Activated naive CD4-positive, alpha-beta T cell treated with anti-CD3 and anti-CD28 coated beads, Interleukin-2, amount 50 U/mL, for 16 hours (primary cell): ENCODE measurements around the gene HSPB6.
A peak's percentile ranks its signal among the peaks of the same experiment; 100 is the strongest.

ENCODE experiments used
- DNase-seq: peaks from one replicate; pipeline ENCODE4 v3.0.0-alpha.2; 2020

HSPB6 gene

DNA sequence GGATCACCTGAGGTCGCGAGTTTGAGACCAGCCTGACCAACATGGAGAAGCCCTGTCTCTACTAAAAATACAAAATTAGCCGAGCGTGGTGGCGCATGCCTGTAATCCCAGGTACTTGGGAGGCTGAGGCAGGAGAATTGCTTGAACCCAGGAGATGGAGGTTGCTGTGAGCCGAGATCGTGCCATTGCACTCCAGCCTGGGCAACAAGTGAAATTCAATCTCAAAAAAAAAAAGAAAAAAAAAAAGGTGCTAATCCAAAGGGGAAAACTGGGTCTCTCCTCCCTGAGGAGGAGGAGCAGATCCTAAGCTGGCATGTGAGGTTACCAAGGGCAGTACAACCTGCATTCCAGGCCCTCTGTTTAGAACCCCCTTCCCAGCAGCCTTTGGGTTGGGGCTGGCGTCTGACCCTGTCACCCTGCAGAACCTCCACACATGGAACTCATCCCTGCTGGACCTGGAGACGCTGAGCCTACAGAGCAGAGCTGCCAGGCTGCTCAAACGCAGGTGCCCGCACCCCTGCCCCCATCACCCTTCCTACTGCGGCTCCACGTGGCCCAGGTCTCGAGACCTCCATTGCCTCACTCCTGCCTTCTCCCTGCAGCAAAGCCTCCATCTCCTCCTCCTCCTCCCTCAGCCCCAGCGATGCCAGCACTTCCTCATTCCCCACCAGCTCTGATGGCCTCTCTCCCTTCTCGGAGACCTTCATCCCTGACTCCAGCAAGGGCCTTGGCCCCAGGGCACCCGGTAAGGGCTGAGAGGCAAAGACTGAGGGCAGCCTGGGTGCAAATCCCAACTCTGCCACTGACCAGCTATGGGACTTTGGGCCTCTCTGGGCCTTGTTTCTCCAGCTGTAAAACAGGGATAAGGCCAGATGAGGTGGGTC lies 7.8 kb upstream of the HSPB6 start:
- DNase-seq = no peak

DNA sequence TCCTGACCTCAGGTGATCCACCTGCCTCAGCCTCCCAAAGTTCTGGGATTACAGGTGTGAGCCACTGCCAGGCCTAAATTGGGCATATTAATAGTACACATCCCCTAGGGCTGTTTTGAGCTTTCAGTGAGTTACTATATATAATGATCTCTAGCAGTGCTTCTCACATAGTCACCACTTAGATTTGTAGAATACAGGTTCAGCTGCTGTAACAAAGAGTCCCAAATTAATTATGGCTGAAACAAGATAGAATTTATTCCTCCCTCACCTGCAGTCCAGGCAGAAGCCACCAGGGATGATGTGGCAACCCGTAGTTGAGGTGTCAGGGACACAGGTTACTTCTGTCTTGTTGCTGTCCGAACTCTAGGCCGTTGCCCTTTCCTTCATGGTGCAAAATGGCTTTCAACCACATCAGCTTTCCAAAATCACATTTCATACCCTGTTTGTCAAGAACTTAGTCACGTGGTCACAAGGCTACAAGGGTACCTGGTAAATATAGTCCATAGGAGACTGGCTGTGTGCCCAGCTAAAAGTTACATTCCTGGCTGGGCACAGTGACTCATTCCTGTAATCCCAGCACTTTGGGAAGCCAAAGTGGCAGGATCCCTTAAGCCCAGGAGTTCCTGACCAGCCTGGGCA lies 4.0 kb upstream of the HSPB6 start:
- DNase-seq = no peak

DNA sequence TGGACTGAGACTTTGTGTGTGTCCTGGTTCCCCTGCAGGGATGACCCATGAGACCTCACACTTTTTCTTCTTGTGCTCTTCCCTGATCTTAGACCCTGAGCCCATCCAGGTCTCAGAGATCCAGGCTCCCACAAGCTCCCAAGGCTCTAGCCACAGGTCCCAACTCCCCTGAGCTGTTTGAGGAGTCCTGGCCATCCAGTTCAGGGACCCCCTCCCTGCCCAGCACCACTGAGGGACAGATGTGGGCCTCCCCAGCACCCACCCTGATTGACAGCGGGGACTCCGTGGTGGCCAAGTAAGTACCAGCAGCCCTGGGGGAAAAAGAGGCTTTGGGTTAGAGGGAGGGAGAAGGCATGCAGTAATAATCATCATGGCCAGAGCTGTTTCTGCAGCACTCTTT lies 2.9 kb upstream of the HSPB6 start:
- no peak for DNase-seq

DNA sequence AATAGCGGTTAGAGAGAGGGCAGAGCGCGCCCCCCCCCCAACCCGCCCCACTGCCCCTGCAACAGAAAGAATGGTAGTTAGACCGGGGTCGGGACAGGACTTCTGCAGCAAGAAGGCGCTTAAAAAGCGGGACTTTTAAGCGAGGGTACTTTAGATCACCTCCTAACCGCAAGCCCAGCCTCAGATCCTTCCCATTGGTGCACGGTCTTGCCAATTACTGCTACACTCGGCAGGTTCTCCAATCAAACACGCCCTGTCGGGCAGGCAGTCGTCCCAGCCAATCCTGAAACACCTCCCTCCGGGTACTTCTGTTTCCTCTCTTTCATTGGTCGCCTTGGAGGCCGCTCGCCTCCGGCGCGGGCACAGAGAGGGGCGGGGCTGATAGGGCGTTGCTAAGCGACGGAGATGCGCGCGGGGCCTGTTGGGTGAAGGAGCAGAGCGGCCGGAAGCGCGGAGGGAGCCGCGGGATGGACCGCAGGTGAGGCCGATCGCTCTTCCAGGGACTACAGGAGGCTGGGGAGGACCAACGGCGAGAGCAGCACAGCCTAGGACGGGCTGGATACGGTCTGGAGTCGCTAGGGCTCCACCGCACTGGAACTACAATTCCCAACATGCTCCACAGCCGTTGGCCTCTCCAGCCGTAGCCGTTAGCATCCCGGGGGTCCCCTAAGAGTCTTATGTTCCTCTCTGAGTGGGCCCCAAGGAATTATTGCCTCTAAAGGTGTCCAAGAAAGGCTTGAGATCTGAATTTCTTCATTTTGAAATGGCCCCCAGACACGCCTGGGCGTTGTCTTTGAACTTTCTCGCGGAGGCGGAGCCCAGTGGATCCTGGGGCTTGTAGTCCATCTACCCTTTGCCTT lies 1.1 kb upstream of the HSPB6 start, which contains the start of gene PROSER3:
Gene PROSER3, plus strand, starts transcription at position 428 of the 860 bp plus-strand sequence. Its CDS starts 40 bp downstream, at position 468.
- DNase-seq = peak; percentile 98

DNA sequence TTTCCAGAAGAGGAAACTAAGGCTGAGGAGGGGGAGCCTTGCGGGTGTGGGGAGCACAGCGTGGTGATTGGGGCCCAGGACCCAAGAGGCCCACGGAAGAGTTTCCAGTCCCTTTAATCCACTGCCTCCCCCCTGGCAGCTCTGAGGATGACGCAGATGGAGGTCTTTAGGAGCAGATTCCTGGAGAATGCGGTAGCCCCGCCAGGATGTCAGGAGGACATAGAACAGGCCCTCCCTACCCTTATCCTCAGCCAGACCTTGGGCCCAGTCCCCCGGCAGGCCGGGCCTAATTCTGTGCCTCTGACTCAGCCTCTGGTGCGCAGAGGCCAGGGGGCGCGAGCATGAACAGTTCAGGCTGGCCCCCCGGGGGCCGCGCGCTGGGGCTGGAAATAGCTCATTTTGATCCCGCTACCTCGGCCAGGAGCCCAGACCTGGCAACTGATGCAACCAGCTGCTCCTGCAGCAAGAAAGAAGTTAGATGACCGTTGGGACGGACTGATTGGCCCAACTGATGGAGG lies 461 bp upstream of the HSPB6 start:
- peak; percentile 29 for DNase-seq

DNA sequence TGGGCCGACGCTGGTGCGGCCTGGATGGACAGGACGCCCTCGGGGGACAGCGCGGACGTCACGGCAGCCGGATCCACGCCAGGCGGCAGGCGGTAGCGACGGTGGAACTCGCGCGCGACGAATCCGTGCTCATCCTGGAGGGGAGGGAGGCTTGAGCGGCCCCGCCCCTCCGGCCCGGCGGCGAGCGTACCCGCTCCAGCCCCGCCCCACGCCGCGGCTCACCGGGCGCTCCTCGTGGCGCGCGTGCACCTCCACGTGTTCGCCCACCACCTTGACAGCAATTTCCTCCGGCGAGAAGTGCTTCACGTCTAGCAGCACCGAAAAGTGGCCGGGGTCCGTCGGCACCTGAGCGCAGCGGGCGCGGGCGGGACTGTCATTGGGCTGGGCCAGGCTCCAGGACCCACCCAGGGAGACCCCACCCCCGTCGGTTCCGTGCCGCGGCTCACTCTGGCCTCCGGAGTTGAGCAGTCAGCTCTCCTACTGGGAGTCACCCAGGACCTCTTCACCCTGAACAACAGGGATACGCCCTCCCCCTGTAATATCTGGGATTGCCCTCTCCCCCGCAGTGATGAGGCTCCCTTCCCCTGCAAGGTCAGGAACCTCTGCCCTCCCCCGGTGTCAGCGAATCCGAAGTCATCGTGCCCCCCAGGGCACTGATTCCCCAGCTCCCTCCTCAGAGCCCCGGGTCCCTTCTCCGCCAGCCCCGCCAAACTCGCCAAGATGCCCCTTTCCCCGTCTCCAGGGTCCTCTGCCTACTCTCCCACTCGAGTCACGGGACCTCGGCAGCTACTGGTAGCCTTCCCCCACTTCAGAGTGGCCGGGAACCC lies 1.1 kb downstream of the HSPB6 start:
- peak; percentile 69 for DNase-seq

DNA sequence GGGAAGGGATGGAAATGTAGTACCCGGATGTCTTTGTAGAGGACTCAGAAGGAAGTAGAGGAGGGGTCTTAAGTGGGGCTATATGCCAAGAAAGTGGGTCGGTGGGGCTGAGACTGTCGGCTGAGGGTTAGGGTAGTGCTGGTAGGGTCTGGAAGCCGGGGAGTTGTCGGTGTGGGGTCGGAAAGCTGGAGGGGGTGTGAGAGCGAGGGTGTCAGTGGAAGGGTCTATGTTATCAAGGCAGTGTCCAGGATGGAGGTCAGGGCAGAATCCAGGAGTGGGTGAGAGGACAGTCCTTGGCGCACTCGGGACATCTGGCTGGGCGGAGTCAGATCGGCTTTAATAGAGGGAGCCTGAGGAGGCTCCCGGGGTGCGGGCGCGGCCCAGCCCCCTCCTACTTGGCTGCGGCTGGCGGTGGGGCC lies 1.7 kb downstream of the HSPB6 start:
- DNase-seq = peak; percentile 9

DNA sequence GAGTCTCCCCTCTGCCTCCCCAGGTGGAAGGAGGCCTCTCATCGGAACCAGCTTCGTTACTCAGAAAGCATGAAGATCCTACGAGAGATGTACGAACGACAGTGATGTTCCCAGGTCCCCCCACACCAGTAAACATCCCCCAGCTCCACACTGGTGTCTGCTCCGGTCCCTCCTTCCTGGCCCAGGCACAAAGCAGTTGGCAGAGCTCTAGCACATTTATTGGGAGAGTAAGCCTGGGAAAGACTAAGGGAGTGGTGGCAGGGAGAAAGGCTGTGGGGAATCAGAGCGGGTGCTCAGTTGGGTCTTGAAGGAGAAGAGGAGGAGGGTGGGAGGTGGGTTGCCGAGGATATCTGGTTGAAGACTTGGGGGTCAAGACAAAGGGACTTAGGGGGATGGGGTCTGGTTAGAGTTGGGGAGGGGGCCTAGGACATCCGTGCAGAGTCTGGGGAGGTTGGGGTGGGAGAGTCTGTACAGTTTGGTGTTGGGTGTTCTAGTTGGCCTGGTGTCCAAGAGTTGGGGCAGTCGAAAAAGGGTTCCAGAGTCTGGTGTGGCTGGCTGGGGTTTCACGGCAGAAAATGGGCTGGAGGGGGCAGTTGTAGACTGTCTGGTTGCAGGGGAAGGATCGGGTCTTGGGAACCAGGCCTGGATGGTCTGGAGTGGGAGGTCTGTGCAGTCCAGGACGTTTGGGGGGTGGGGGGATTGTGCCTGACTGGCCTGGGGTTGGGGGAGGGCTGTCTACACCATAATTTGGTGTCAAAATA lies 2.3 kb downstream of the HSPB6 start:
- DNase-seq = peak; percentile 5

DNA sequence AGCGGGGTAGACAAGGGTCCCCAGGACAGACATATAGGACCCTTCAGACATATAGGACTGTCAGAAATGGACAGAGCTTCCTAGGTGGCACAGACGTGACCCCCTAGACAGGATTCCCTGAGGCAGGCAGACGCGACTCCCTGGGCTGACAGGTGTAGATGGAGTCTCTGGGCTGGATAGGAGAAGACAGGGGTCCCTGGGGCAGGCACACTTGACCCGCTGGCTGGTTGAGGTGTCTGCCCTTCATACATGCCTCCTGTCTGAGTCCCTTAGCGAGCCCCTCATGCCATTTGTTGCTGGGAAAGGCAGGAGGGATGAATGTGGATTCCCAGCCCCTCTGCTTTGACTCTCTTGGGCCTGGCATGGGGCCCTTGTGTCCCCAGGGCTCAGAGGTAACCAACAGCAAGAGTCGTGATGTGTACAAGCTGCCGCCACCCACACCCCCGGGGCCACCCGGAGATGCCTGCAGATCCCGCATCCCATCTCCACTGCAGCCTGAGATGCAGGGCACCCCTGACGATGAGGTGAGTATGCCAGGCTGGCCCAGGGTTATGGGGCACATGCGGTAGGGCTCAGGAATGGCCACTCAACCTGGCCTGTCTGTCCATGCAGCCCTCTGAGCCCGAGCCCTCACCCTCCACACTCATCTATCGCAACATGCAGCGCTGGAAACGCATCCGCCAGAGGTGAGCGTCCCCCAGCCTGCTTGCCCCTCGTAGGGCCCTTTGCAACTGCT lies 3.0 kb downstream of the HSPB6 start:
- DNase-seq = no peak

DNA sequence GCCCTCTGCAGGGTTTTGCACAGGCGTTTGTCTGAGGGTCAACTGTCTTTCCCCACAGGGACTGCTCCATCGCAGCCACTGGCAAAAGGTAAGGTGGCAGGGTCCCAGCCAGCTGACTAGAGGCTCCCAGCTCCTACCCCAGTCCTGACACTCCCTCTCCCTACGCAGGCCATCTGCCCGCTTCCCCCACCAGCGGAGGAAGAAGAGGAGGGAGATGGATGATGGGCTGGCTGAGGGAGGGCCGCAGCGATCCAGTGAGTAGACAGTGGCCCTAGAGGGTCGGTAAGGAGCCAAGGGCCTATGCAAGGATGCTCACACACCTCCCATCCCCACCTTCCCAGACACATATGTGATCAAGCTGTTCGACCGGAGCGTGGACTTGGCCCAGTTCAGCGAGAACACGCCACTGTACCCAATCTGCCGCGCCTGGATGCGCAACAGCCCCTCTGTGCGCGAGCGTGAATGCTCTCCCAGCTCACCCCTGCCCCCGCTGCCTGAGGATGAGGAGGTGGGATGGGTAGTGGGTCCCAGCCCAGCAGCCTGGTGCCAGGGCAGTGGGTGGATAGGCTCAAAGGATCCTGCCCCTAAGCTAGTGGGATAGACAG lies 4.0 kb downstream of the HSPB6 start:
- no peak for DNase-seq

DNA sequence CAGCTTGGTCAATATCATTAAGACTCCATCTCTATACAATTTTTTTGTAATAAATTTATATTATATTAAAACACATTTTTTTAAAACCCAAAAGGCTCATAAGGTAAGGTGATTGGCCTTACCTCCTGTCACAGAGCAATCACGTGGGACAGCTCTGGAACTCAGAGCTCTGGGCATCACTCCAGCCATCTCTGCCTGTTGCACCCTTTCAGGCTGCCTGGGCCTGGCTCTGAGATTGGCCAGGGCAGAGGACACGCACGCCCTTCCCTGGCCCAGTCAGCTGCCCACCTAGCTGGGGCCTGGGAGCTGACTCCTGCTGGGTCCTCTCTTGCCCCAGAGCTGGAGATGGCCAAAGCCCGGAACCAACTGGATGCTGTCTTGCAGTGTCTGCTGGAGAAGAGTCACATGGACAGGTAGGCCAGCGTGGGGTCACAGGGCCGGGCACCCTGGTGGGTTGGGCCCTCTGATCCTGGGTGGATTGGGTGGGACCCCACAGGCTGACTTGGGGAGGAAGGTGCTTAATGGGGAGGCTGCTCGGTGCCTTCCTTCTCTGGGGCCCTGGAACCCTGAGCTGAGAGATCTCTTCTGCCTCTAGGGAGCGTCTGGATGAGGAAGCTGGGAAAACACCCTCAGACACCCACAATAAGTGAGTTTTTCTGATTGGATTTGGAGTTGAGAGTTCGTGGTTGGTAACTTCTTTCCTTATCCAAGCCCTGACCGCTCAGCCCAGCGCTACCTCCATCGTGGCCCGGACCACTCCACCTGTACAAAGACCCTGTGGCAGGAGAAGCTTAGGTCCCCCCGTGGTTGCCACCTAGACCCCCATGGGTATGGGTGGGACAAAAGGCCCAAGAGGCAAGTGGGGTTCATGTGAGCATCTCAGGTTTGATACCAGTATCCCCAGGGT lies 4.7 kb downstream of the HSPB6 start:
- no peak for DNase-seq

DNA sequence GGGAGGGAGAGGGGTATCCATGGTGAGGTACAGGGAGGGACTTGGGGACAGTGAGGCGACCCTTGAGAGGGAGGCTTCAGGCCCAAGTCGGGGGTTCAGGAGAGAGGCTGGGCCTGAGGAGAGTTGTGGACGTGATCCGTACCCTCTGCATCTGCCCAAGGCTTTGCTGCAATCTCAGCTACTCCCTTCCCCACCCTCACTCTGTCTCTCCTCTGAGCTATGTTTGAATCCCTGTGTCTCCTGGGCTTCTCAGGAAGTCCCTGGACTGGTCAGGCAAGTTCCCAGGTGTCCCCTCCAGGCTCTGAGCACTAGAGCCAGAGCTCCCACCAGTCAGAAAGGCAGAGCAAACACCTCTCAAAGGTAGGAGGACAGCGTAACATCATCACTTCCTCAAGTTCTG lies 6.7 kb downstream of the HSPB6 start:
- no peak for DNase-seq

DNA sequence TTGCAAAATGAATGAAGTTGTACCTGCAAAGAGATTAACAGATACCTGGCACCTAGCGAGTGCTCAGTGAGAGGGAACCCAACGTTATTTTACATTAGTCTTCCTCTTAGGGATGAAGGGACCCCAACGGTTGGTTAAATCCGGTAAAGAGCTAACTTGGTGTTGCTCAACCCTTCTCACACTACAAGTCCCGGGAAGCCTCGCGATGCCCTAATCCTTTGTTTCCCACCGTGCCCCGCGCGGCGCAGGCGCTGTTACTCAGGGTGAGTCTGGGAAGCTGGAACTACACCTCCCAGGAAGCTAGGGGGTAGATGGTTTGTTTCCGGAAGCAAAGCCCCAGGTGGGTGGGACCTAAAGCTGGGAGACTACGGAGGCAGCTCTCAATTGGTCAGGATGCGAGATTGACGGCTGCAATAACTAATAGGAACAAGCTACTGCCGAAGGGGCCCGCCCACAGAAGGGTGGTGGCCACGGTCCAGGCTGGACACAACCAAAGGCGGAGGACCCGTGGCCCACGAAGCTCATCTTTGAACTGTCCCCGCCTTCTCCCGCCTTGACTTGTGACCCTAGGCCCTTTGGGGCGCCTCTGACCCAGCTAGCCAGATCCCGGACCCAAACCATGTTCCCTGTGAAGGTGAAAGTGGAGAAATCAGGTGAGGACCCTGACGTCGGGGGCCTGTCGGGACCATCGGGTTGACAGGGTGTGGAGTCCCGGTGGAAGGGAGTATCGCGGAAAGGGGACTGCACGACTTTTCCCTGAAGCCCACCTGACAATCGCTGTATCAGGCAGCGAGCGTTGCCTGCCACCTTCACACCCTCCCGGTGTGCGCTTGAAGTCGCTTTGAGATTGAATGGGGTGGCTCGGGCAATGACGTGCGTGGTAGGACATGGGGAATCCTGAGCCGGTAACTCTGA lies 8.5 kb downstream of the HSPB6 start, which contains the start of gene LIN37:
Gene LIN37, plus strand, starts transcription at position 471 of the 915 bp plus-strand sequence. Its CDS starts 149 bp downstream, at position 620.
- DNase-seq = peak; percentile 99

DNA sequence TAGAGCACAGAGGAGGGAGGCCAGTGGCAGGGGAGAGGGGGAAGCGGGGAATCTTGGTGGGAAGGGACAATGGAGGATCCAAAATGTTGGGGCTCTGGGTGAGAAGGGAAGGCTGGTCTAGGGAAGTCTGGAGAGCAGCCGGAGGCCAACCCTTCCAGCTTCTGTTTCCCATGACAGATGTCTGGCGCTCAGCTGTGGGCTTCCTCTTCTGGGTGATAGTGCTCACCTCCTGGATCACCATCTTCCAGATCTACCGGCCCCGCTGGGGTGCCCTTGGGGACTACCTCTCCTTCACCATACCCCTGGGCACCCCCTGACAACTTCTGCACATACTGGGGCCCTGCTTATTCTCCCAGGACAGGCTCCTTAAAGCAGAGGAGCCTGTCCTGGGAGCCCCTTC lies 10.3 kb downstream of the HSPB6 start:
- DNase-seq = no peak

DNA sequence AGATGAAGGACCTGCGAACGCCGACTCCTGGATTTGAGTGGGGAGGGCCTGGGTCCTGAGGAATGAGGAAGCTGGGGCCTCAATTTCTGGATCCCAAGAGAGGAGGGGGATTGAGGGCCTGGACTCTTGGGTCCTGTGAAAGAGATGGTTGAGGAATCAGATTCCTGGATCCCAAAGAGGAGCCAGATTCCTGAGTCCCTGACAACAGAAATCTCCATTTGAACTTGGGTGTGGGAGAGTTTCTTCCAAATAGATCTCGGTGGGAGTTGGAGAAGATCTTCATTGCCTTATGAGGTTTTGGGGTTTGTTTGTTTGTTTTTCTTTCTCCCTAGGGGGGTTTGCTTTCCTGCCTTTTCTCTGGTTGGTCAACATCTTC lies 10.8 kb downstream of the HSPB6 start:
- no peak for DNase-seq

DNA sequence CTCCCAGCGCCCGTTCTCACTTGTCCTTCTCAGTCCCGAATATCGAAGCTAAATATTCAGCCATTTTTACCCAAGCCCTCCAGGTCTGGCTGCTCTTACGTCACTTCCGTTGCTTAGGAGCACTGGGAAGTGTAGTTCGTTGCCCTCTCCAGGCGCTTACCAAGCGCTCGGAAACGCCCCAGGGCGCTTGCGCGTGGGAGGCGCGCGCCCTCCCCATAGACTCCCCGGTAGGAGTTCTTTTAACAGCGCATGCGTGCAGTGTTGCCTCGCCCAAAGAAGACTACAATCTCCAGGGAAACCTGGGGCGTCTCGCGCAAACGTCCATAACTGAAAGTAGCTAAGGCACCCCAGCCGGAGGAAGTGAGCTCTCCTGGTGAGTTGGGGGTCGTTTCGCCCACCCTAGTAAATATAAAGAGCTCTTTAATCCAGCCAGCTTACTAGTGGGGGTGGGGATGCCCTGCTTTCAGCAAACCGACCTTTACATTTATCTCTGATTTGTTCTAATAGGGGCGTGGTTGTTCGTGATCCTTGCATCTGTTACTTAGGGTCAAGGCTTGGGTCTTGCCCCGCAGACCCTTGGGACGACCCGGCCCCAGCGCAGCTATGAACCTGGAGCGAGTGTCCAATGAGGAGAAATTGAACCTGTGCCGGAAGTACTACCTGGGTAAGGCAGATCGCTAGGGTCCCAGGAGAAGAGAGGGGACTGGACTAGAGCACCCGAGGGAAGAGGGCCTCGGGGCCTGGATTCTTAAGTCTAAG lies 11.3 kb downstream of the HSPB6 start, which contains the start of the genes PSENEN and U2AF1L4:
Gene PSENEN, plus strand, starts transcription at position 324 of the 759 bp plus-strand sequence. Its CDS starts 280 bp downstream, at position 604.
Gene U2AF1L4, minus strand, starts transcription at position 91 of the 759 bp plus-strand sequence. Its CDS starts 27 bp downstream, at position 64.
- peak; percentile 95 for DNase-seq
